GM12878 (cell line): ENCODE measurements around the gene AMER2. TPM values are rescaled to one million over a fixed set of nuclear protein-coding genes. Genes with fewer than 3 reads are reported as not detected.

Experiments
- ATAC-seq: fragments of 200-7000 bp; cut with Tn5 transposase; 3 replicates; pipeline ENCODE4 v1.9.1; 2020; ENCODE audit warnings: mild to moderate bottlenecking, moderate library complexity
- BruUV-seq: library from RNA; stranded (reverse); fragments of 400-500 nt; replicated peaks from 2 replicates; lab custom pipeline; 2021; lab: Mats Ljungman, UMichigan
- CTCF ChIA-PET: fragments of 300-600 bp; sonication (Branson Sonifier 250); formaldehyde crosslinking; extraction: SDS; loops from one replicate; lab custom pipeline; 2021; ENCODE audit warnings: inconsistent platforms; lab: Yijun Ruan, JAX
- POLR2A ChIA-PET: fragments of 350-600 bp; formaldehyde crosslinking; extraction: SDS; loops from one replicate; lab custom pipeline; 2021; ENCODE audit warnings: inconsistent platforms; lab: Charles Lee
- RAD21 ChIA-PET: fragments of 300-600 bp; sonication (Branson Sonifier 250); formaldehyde crosslinking; loops from one replicate; lab custom pipeline; 2023; ENCODE audit warnings: antibody characterized with exemption; ENCODE audit not compliant: unreplicated experiment; lab: Charles Lee
- SMC1A ChIA-PET: fragments of 300-600 bp; sonication (Branson Sonifier 250); formaldehyde crosslinking; loops from one replicate; lab custom pipeline; 2023; ENCODE audit not compliant: unreplicated experiment, uncharacterized antibody; lab: Charles Lee
- DNase-seq: peaks from one replicate; pipeline ENCODE4 v3.0.0-alpha.2; 2011; ENCODE audit warnings: low read depth, low spot score
- FAIRE-seq: peaks from 3 replicates; lab custom pipeline; 2011; peaks lifted over from hg19 to GRCh38; lab: Jason Lieb, UNC
- H2AFZ ChIP-seq: 2 replicates; pipeline ENCODE4 v1.6.0; 2011; ENCODE audit warnings: low read depth, low read length, control low read depth; ENCODE audit not compliant: control insufficient read depth
- H3K27ac ChIP-seq: 2 replicates; pipeline ENCODE4 v1.5.1; 2011; ENCODE audit warnings: control low read depth; ENCODE audit not compliant: control insufficient read depth, insufficient read depth
- H3K27me3 ChIP-seq, 2 experiments: replicated peaks in 1 of 2; 2 replicates each; pipeline versions ENCODE4 v1.6.0 to v1.6.1; 2011; ENCODE audit warnings: low read length in 1 of 2; ENCODE audit not compliant: control insufficient read depth in 2 of 2, insufficient read depth in 2 of 2
- H3K36me3 ChIP-seq, 2 experiments: 2 replicates each; pipeline ENCODE4 v1.5.1; 2011; ENCODE audit warnings: low read length in 1 of 2; ENCODE audit not compliant: control insufficient read depth in 2 of 2, insufficient read depth in 2 of 2
- H3K4me1 ChIP-seq: 2 replicates; pipeline ENCODE4 v1.6.1; 2011; ENCODE audit warnings: mild to moderate bottlenecking, low read length, moderate library complexity, mixed read lengths; ENCODE audit not compliant: control insufficient read depth, insufficient read depth
- H3K4me2 ChIP-seq: 2 replicates; pipeline ENCODE4 v1.6.0; 2011; ENCODE audit warnings: control low read depth; ENCODE audit not compliant: control insufficient read depth, insufficient read depth
- H3K4me3 ChIP-seq: fragments of 200-600 bp; sonication (generic); 2 replicates; pipeline ENCODE4 v1.5.1; 2016
- H3K79me2 ChIP-seq: 2 replicates; pipeline ENCODE4 v1.6.0; 2011; ENCODE audit warnings: low read length; ENCODE audit not compliant: control insufficient read depth, insufficient read depth
- H3K9ac ChIP-seq: 2 replicates; pipeline ENCODE4 v1.8.0; 2011; ENCODE audit warnings: low read length, control low read depth, mixed read lengths; ENCODE audit not compliant: control insufficient read depth, insufficient read depth
- H3K9me3 ChIP-seq: replicated peaks from 3 replicates; pipeline ENCODE4 v1.5.1; 2011; ENCODE audit warnings: mild to moderate bottlenecking, low read length; ENCODE audit not compliant: control insufficient read depth, insufficient read depth
- H4K20me1 ChIP-seq: 2 replicates; pipeline ENCODE4 v1.6.0; 2011; ENCODE audit not compliant: control insufficient read depth, insufficient read depth
- BRCA1 ChIP-seq: IDR thresholded peaks from 2 replicates; pipeline ENCODE4 v1.6.1; 2011; ENCODE audit warnings: low read depth, low read length, improper control_type of control experiment
- CUX1 ChIP-seq: IDR thresholded peaks from 2 replicates; pipeline ENCODE4 v1.6.1; 2012; ENCODE audit warnings: improper control_type of control experiment, low read depth, low read length; ENCODE audit not compliant: insufficient replicate concordance
- E2F8 ChIP-seq: fragments of 450-650 bp; IDR thresholded peaks from 2 replicates; pipeline ENCODE4 v1.6.1; 2018; ENCODE audit warnings: mild to moderate bottlenecking, low read depth, moderate library complexity; ENCODE audit not compliant: partially characterized antibody
- E4F1 ChIP-seq: fragments of 450-650 bp; IDR thresholded peaks from 2 replicates; pipeline ENCODE4 v1.6.1; 2018; ENCODE audit warnings: borderline replicate concordance, mild to moderate bottlenecking; ENCODE audit not compliant: partially characterized antibody
- HDAC2 ChIP-seq: fragments of 200-600 bp; sonication (generic); IDR thresholded peaks from 2 replicates; pipeline ENCODE4 v1.6.1; 2017
- IKZF2 ChIP-seq, 2 experiments: fragments of 450-650 bp; IDR thresholded peaks; 2 replicates each; pipeline ENCODE4 v1.6.1; 2017; ENCODE audit warnings: mild to moderate bottlenecking in 2 of 2, moderate library complexity in 2 of 2
- MXI1 ChIP-seq: fragments of 150-350 bp; IDR thresholded peaks from 2 replicates; pipeline ENCODE4 v1.6.1; 2011; ENCODE audit warnings: low read depth, mild to moderate bottlenecking, inconsistent platforms, low read length, improper control_type of control experiment
- NFYB ChIP-seq: IDR thresholded peaks from 2 replicates; pipeline ENCODE4 v1.6.1; 2011; ENCODE audit warnings: low read depth, mild to moderate bottlenecking, low read length, improper control_type of control experiment, moderate library complexity; ENCODE audit not compliant: insufficient read depth
- RCOR1 ChIP-seq: conservative IDR thresholded peaks from 2 replicates; pipeline ENCODE4 v1.6.1; 2012; ENCODE audit warnings: low read depth, low read length, improper control_type of control experiment
- SMAD1 ChIP-seq: fragments of 450-650 bp; IDR thresholded peaks from 2 replicates; pipeline ENCODE4 v1.6.1; 2018; ENCODE audit warnings: mild to moderate bottlenecking, low read depth; ENCODE audit not compliant: partially characterized antibody
- SMC3 ChIP-seq: IDR thresholded peaks from 2 replicates; pipeline ENCODE4 v1.6.1; 2011; ENCODE audit warnings: low read length, improper control_type of control experiment, borderline replicate concordance
- ZBED1 ChIP-seq: IDR thresholded peaks from 2 replicates; pipeline ENCODE4 v1.6.1; 2016; ENCODE audit warnings: borderline replicate concordance
- ZNF274 ChIP-seq: IDR thresholded peaks from one replicate; pipeline ENCODE4 v1.8.0; 2011; ENCODE audit not compliant: insufficient read length, insufficient read depth
- ZNF622 ChIP-seq: fragments of 450-650 bp; IDR thresholded peaks from 2 replicates; pipeline ENCODE4 v1.6.1; 2017; ENCODE audit warnings: mild to moderate bottlenecking, inconsistent platforms
- ZZZ3 ChIP-seq: IDR thresholded peaks from 2 replicates; pipeline ENCODE4 v1.6.1; 2011; ENCODE audit warnings: low read depth; ENCODE audit not compliant: control insufficient read depth, insufficient read length
- WGBS: methylation state at CpG from one replicate; pipeline ENCODE4 v1.1.6; 2016; ENCODE audit warnings: low lambda C conversion rate; ENCODE audit not compliant: insufficient replicate concordance, insufficient coverage; ENCODE audit errors: missing lambda C conversion rate; 5-methylcytosine and 5-hydroxymethylcytosine counted together
- in situ Hi-C: fragments of 300-500 bp; cut with MboI; formaldehyde crosslinking; loops from 9 replicates; pipeline ENCODE4 v1.14.3; 2018; ENCODE audit warnings: mixed read lengths
- intact Hi-C: fragments of 100-400 bp; cut with micrococcal nuclease; formaldehyde crosslinking; loops from one replicate; pipeline ENCODE4 v1.14.2; 2022; ENCODE audit not compliant: unreplicated experiment
- polyA plus RNA-seq, 11 experiments: library from polyadenylated mRNA; depleted of rRNA in 4 of 11; unstranded in 6 of 11; stranded (reverse) in 5 of 11; fragments of >200 nt; fragmentation: Nextera tagmentation in 4 of 11; fragmentation: Illumina TruSeq in 1 of 11; extraction: Ambion mirVana in 4 of 11; extraction: Trizol in 1 of 11; gene quantifications; 1 replicate in 1 of 11; 2 replicates in 10 of 11; pipeline versions ENCODE4 v1.2.1 to v1.2.3, GENCODE V29; 2011 to 2016; ENCODE audit warnings: inconsistent platforms in 2 of 11, missing spikeins in 2 of 11, low read depth in 1 of 11
- total RNA-seq, 4 experiments: library from RNA; depleted of rRNA in 3 of 4; stranded (reverse); fragments of >200 nt in 3 of 4; fragmentation: Illumina TruSeq in 1 of 4; extraction: Trizol in 1 of 4; gene quantifications; 2 replicates each; pipeline versions ENCODE4 v1.2.1 to v1.2.3, GENCODE V29; 2013 to 2021

Gene AMER2
- total and polyA plus RNA-seq, 10 of the 15 experiments (the other 5 are each of a cell fraction or from before 2014, with no cell fraction given) = 0.01 to 0.34 (median 0.21) TPM

GRCh38 chr13:25165663-25166062 is 6.4 kb downstream of the AMER2 start:
- Histone ChIP-seq H3K27me3 (no peaks in the 10 kb centered on the region; a peak in 1 of 4 replicates), H3K9me3 (no peaks in the 10 kb centered on the region; the same call in 2 of the 3 replicates), H3K27ac (no peak overlapping the region), H3K79me2 (no peaks in the 10 kb centered on the region), H3K36me3 (no peaks in the 10 kb centered on the region), H3K9ac (no peak overlapping the region), H3K4me2 (no peak overlapping the region), H2AFZ (no peak overlapping the region), H3K4me1 (no peaks in the 10 kb centered on the region), H4K20me1 (no peaks in the 10 kb centered on the region), H3K4me3 (no peak overlapping the region)
- SMC1A ChIA-PET = no interaction called here
- POLR2A ChIA-PET = no interaction called here
- intact Hi-C loops (no loop called here), in situ Hi-C loops (no loop called here)
- FAIRE-seq (no peak), DNase-seq (no peak), ATAC-seq (no peak)
- 82% methylated on average over 6 of the region's 6 CpGs for WGBS
- RAD21 ChIA-PET = no interaction called here
- BruUV-seq = no TSS peak
- CTCF ChIA-PET = interaction anchor here (1.0 kb wide), 1 partner anchor 10 kb away, joined by 3 read pairs; no protein-coding TSS in a partner anchor
- TF ChIP-seq BRCA1 = no peak
- no peak for TF ChIP-seq MXI1
- TF ChIP-seq SMC3 = no peak
- TF ChIP-seq CUX1 = no peak
- no peak for TF ChIP-seq SMAD1
- no peak for TF ChIP-seq ZBED1
- TF ChIP-seq RCOR1 = no peak
- no peak for TF ChIP-seq NFYB
- TF ChIP-seq ZNF622 = no peak
- no peak for TF ChIP-seq E4F1
- no peak for TF ChIP-seq HDAC2
- no peak for TF ChIP-seq ZZZ3
- no peak for TF ChIP-seq E2F8
- no peak for TF ChIP-seq IKZF2 (IDR thresholded peaks at IDR 0.05)
- no peak for TF ChIP-seq ZNF274
